Activated CD8-positive, alpha-beta memory T cell treated with anti-CD3 and anti-CD28 coated beads for 1 hour (primary cell): ENCODE results near the gene RABGAP1L.
"Not testable (repeated sequence)": the region's sequence is repeated elsewhere in the genome, so short reads cannot be mapped to it uniquely, and the experiment has no call there.

Source experiments
- DNase-seq, 2 donors: peaks; one replicate each; pipeline ENCODE4 v3.0.0-alpha.2; 2020; ENCODE audit warnings: low read depth in 1 of 2; ENCODE audit errors: extremely low read depth in 1 of 2

Gene RABGAP1L

GRCh38 chr1:174649572-174649971 lies 490.3 kb downstream of the RABGAP1L start:
- not testable (repeated sequence) for DNase-seq

- no peak for DNase-seq
Measured at GRCh38 chr1:174652569-174653280, 493.4 kb downstream of the RABGAP1L start.

GRCh38 chr1:174654560-174654959 lies 495.2 kb downstream of the RABGAP1L start:
- DNase-seq, result no peak

GRCh38 chr1:174656409-174657059 lies 497.2 kb downstream of the RABGAP1L start:
- DNase-seq, result no peak

GRCh38 chr1:174657411-174657810 lies 498.1 kb downstream of the RABGAP1L start:
- DNase-seq, result no peak

- no peak for DNase-seq
Measured at GRCh38 chr1:174657893-174658292, 498.6 kb downstream of the RABGAP1L start.

GRCh38 chr1:174659823-174660222 lies 500.5 kb downstream of the RABGAP1L start:
- no peak for DNase-seq

GRCh38 chr1:174660476-174660875 lies 501.2 kb downstream of the RABGAP1L start:
- no peak for DNase-seq

- DNase-seq, result no peak
Measured at GRCh38 chr1:174663358-174663757, 504.0 kb downstream of the RABGAP1L start.

- no peak for DNase-seq
Measured at GRCh38 chr1:174666248-174666647, 506.9 kb downstream of the RABGAP1L start.

GRCh38 chr1:174671826-174672225 lies 512.5 kb downstream of the RABGAP1L start:
- no peak for DNase-seq

- no peak for DNase-seq
Measured at GRCh38 chr1:174676856-174677255, 517.5 kb downstream of the RABGAP1L start.

- DNase-seq, result no peak
Measured at GRCh38 chr1:174678657-174679056, 519.3 kb downstream of the RABGAP1L start.

- no peak for DNase-seq
Measured at GRCh38 chr1:174680101-174680500, 520.8 kb downstream of the RABGAP1L start.

- no peak for DNase-seq
Measured at GRCh38 chr1:174682419-174683008, 523.2 kb downstream of the RABGAP1L start.

GRCh38 chr1:174686213-174686612 lies 526.9 kb downstream of the RABGAP1L start:
- DNase-seq, result no peak

- DNase-seq, result no peak
Measured at GRCh38 chr1:174689524-174689923, 530.2 kb downstream of the RABGAP1L start.

GRCh38 chr1:174690266-174690665 lies 530.9 kb downstream of the RABGAP1L start:
- no peak for DNase-seq

GRCh38 chr1:174692313-174692712 lies 533.0 kb downstream of the RABGAP1L start:
- DNase-seq, result no peak

- no peak for DNase-seq
Measured at GRCh38 chr1:174693085-174693484, 533.8 kb downstream of the RABGAP1L start.

- DNase-seq, result not testable (repeated sequence)
Measured at GRCh38 chr1:174693539-174693938, 534.2 kb downstream of the RABGAP1L start.
